Stimulated activated CD8-positive, alpha-beta memory T cell treated with anti-CD3 and anti-CD28 coated beads, Interleukin-15, amount 100 ng/mL, for 4 hours (primary cell): ENCODE measurements around the gene FIBCD1.

ENCODE experiments used
- DNase-seq, 2 donors: peaks; one replicate each; pipeline ENCODE4 v3.0.0-alpha.2; 2020; ENCODE audit warnings: low read depth in 2 of 2

The FIBCD1 gene

GRCh38 chr9:130938652-130939404, at the start of gene FIBCD1:
Gene FIBCD1 (minus strand): TSS chr9:130939247. CDS start chr9:130938607, 640 bp downstream.
- no peak for DNase-seq

GRCh38 chr9:130988400-130988747, 49.3 kb upstream of the FIBCD1 start:
- no peak for DNase-seq

GRCh38 chr9:130987738-130988399, 48.8 kb upstream of the FIBCD1 start:
- DNase-seq: no peak

GRCh38 chr9:130987054-130987453, 48.0 kb upstream of the FIBCD1 start:
- DNase-seq: no peak

GRCh38 chr9:130986356-130986965, 47.4 kb upstream of the FIBCD1 start:
- no peak for DNase-seq

GRCh38 chr9:130985606-130986162, 46.6 kb upstream of the FIBCD1 start:
- no peak for DNase-seq

GRCh38 chr9:130985029-130985428, 46.0 kb upstream of the FIBCD1 start:
- DNase-seq: no peak

GRCh38 chr9:130984521-130984920, 45.5 kb upstream of the FIBCD1 start:
- DNase-seq: no peak

GRCh38 chr9:130983970-130984369, 44.9 kb upstream of the FIBCD1 start:
- no peak for DNase-seq

GRCh38 chr9:130983359-130983670, 44.3 kb upstream of the FIBCD1 start:
- no peak for DNase-seq

- no peak for DNase-seq
Measured at GRCh38 chr9:130982636-130983358, 43.8 kb upstream of the FIBCD1 start.

GRCh38 chr9:130981756-130982137, 42.7 kb upstream of the FIBCD1 start:
- no peak for DNase-seq

- no peak for DNase-seq
Measured at GRCh38 chr9:130981002-130981755, 42.1 kb upstream of the FIBCD1 start.

- no peak for DNase-seq
Measured at GRCh38 chr9:130980526-130980925, 41.5 kb upstream of the FIBCD1 start.

- DNase-seq: no peak
Measured at GRCh38 chr9:130979591-130980385, 40.7 kb upstream of the FIBCD1 start.

- DNase-seq: no peak
Measured at GRCh38 chr9:130977811-130978221, 38.8 kb upstream of the FIBCD1 start.

- DNase-seq: no peak
Measured at GRCh38 chr9:130975932-130976841, 37.1 kb upstream of the FIBCD1 start.

GRCh38 chr9:130975156-130975555, 36.1 kb upstream of the FIBCD1 start:
- no peak for DNase-seq

GRCh38 chr9:130974697-130975096, 35.6 kb upstream of the FIBCD1 start:
- DNase-seq: no peak
